Left lung (tissue), 10 donors: Measurements from ENCODE around the gene MYL10. TPM values are rescaled to one million over a fixed set of nuclear protein-coding genes. Genes with fewer than 3 reads are reported as not detected.

Experiments
- ATAC-seq: fragments of 200-7000 bp; cut with Tn5 transposase; one replicate; pipeline ENCODE4 v1.9.1; 2020; ENCODE audit warnings: moderate library complexity
- DNase-seq, 4 donors: peaks; one replicate each; pipeline ENCODE4 v3.0.0-alpha.2; 2013 to 2020
- H3K27ac ChIP-seq, 2 donors: fragments of 200-600 bp; sonication (generic) in 1 of 2; one replicate each; pipeline versions ENCODE4 v1.5.0 to v1.8.0; 2020 to 2021
- H3K27me3 ChIP-seq, 2 donors: fragments of 200-600 bp; sonication (generic) in 1 of 2; one replicate each; pipeline versions ENCODE4 v1.5.0 to v1.8.0; 2020 to 2021
- H3K36me3 ChIP-seq, 2 donors: fragments of 200-600 bp; sonication (generic) in 1 of 2; one replicate each; pipeline versions ENCODE4 v1.5.0 to v1.8.0; 2020 to 2021
- H3K4me1 ChIP-seq, 2 donors: fragments of 200-600 bp; one replicate each; pipeline ENCODE4 v1.8.0; 2021
- H3K4me3 ChIP-seq, 2 donors: fragments of 200-600 bp; sonication (generic) in 1 of 2; one replicate each; pipeline versions ENCODE4 v1.5.0 to v1.8.0; 2020 to 2021; ENCODE audit warnings: mild to moderate bottlenecking in 1 of 2
- H3K9me3 ChIP-seq, 2 donors: fragments of 200-600 bp; sonication (generic) in 1 of 2; one replicate each; pipeline versions ENCODE4 v1.5.0 to v1.8.0; 2020 to 2021
- CTCF ChIP-seq, 2 donors: fragments of 200-600 bp; sonication (generic) in 1 of 2; IDR thresholded peaks; one replicate each; pipeline versions ENCODE4 v1.5.0 to v1.8.0; 2021; ENCODE audit warnings: antibody characterized with exemption in 2 of 2
- intact Hi-C, 2 donors: fragments of 100-400 bp; cut with DNase I; formaldehyde crosslinking; loops; one replicate each; pipeline versions ENCODE4 v1.11.2 to v1.14.2; 2022
- polyA plus RNA-seq, 6 donors: library from polyadenylated mRNA; unstranded; fragments of 120-200 nt; gene quantifications; one replicate each; pipeline ENCODE4 v1.2.1, GENCODE V29; 2013; ENCODE audit not compliant: insufficient read length in 6 of 6
- total RNA-seq, 2 donors: library from RNA; stranded (reverse); fragmentation: NEBNext Ultra II Directional; extraction: Animal tissue kit (Norgen Biotek cat#: 25700); gene quantifications; one replicate each; pipeline ENCODE4 v1.2.1, GENCODE V29; 2021
- donor health status: DM: no; HTN: yes; CAD: no.
- donor health status: DM: no; HTN: no; CAD: no.

Gene MYL10
- total and polyA plus RNA-seq, 8 donors = 0.17 to 0.43 (median 0.23) TPM; not detected in 3

- Histone ChIP-seq H3K36me3 (no peaks in the 10 kb centered on the region), H3K27me3 (no peaks in the 10 kb centered on the region), H3K4me3 (no peak overlapping the region), H3K27ac (no peak overlapping the region), H3K4me1 (no peaks in the 10 kb centered on the region), H3K9me3 (no peaks in the 10 kb centered on the region)
- no peak for DNase-seq
- ATAC-seq = no peak
- intact Hi-C loops = no loop called here
- no peak for TF ChIP-seq CTCF (IDR thresholded peaks at IDR 0.05)
Observed at GRCh38 chr7:101595766-101596537, 33.1 kb downstream of the MYL10 start.

- intact Hi-C loops = no loop called here
- TF ChIP-seq CTCF (IDR thresholded peaks at IDR 0.05) = no peak
- DNase-seq (no peak), ATAC-seq (no peak)
- no peaks in the 10 kb centered on the region for H3K36me3 ChIP-seq
- H3K9me3 ChIP-seq = no peaks in the 10 kb centered on the region
- no peak overlapping the region for H3K4me3 ChIP-seq
- no peak overlapping the region for H3K27ac ChIP-seq
- H3K4me1 ChIP-seq = no peaks in the 10 kb centered on the region
- H3K27me3 ChIP-seq = no peaks in the 10 kb centered on the region
Observed at GRCh38 chr7:101595246-101595645, 33.9 kb downstream of the MYL10 start.

- intact Hi-C loops = no loop called here
- ATAC-seq (no peak), DNase-seq (no peak)
- no peaks in the 10 kb centered on the region for H3K36me3 ChIP-seq
- H3K9me3 ChIP-seq = no peaks in the 10 kb centered on the region
- no peaks in the 10 kb centered on the region for H3K27me3 ChIP-seq
- no peak overlapping the region for H3K4me3 ChIP-seq
- no peak for TF ChIP-seq CTCF (IDR thresholded peaks at IDR 0.05)
- H3K4me1 ChIP-seq = no peaks in the 10 kb centered on the region
- no peak overlapping the region for H3K27ac ChIP-seq
Observed at GRCh38 chr7:101594790-101595189, 34.3 kb downstream of the MYL10 start.

GRCh38 chr7:101593556-101593955, 35.5 kb downstream of the MYL10 start:
- Histone ChIP-seq H3K27me3 (no peaks in the 10 kb centered on the region), H3K9me3 (no peaks in the 10 kb centered on the region), H3K4me1 (no peaks in the 10 kb centered on the region), H3K36me3 (no peaks in the 10 kb centered on the region), H3K27ac (no peak overlapping the region), H3K4me3 (no peak overlapping the region)
- ATAC-seq (no peak), DNase-seq (no peak)
- TF ChIP-seq CTCF (IDR thresholded peaks at IDR 0.05) = no peak
- intact Hi-C loops = no loop called here

- intact Hi-C loops = no loop called here
- H3K9me3 ChIP-seq = no peaks in the 10 kb centered on the region
- no peak overlapping the region for H3K4me3 ChIP-seq
- H3K27me3 ChIP-seq = no peaks in the 10 kb centered on the region
- no peak overlapping the region for H3K27ac ChIP-seq
- no peak for DNase-seq
- TF ChIP-seq CTCF (IDR thresholded peaks at IDR 0.05) = no peak
- no peaks in the 10 kb centered on the region for H3K4me1 ChIP-seq
- no peak for ATAC-seq
- no peaks in the 10 kb centered on the region for H3K36me3 ChIP-seq
Observed at GRCh38 chr7:101591504-101591903, 37.6 kb downstream of the MYL10 start.
